Sigmoid colon (tissue), 4 donors: ENCODE measurements around the gene SLC25A19.

ENCODE experiments used
- CTCF ChIP-seq, 4 experiments: fragments of 450-650 bp in 3 of 4; fragments of 200-600 bp in 1 of 4; IDR thresholded peaks; one replicate each; pipeline ENCODE4 v1.5.1; 2016 to 2019; ENCODE audit warnings: antibody characterized with exemption in 4 of 4, mild to moderate bottlenecking in 3 of 4, moderate library complexity in 2 of 4
- EP300 ChIP-seq, 4 donors: sonication (generic); formaldehyde crosslinking; IDR thresholded peaks; one replicate each; pipeline ENCODE4 v1.6.1; 2017; ENCODE audit warnings: antibody characterized with exemption in 4 of 4
- POLR2A ChIP-seq, 2 donors: fragments of 450-650 bp; IDR thresholded peaks; one replicate each; pipeline ENCODE4 v1.6.1; 2016; ENCODE audit warnings: antibody characterized with exemption in 2 of 2, mild to moderate bottlenecking in 2 of 2, moderate library complexity in 2 of 2
- POLR2AphosphoS5 ChIP-seq, 4 donors: sonication (generic); formaldehyde crosslinking; IDR thresholded peaks; one replicate each; pipeline ENCODE4 v1.6.1; 2017; ENCODE audit warnings: antibody characterized with exemption in 4 of 4

GRCh38 chr17:75260641-75261335 is 28.4 kb downstream of the SLC25A19 start:
- TF ChIP-seq CTCF (IDR thresholded peaks at IDR 0.05), result no peak
- TF ChIP-seq POLR2A (IDR thresholded peaks at IDR 0.05), result no peak
- no peak for TF ChIP-seq EP300 (IDR thresholded peaks at IDR 0.05)
- TF ChIP-seq POLR2AphosphoS5 (IDR thresholded peaks at IDR 0.05), result no peak
